IMR-90 (cell line): Measurements from ENCODE around the gene GKN1. TPM values are rescaled to one million over a fixed set of nuclear protein-coding genes. Genes with fewer than 3 reads are reported as not detected.

ENCODE experiments used
- ATAC-seq: fragments of 200-7000 bp; cut with Tn5 transposase; 2 replicates; pipeline ENCODE4 v1.9.1; 2020; ENCODE audit warnings: low read depth, mild to moderate bottlenecking, moderate library complexity
- BruUV-seq: library from RNA; stranded (reverse); fragments of 400-500 nt; replicated peaks from 2 replicates; lab custom pipeline; 2021; lab: Mats Ljungman, UMichigan
- CTCF ChIA-PET: fragments of 300-600 bp; formaldehyde crosslinking; extraction: SDS; loops from one replicate; lab custom pipeline; 2021; ENCODE audit warnings: antibody characterized with exemption; lab: Yijun Ruan, JAX
- POLR2A ChIA-PET: fragments of 300-600 bp; sonication (Branson Sonifier 250); formaldehyde crosslinking; loops from one replicate; lab custom pipeline; 2022; ENCODE audit warnings: antibody characterized with exemption; ENCODE audit not compliant: unreplicated experiment; lab: Charles Lee
- DNase-seq: peaks from one replicate; pipeline ENCODE4 v3.0.0; 2013
- H2AFZ ChIP-seq: replicated peaks from 2 replicates; pipeline ENCODE3; 2013; ENCODE audit warnings: low read length, mild to moderate bottlenecking; ENCODE audit not compliant: poor library complexity
- H2AK5ac ChIP-seq: 2 replicates; pipeline ENCODE4 v1.6.1; 2013; ENCODE audit warnings: low read depth, low read length, inconsistent platforms
- H2AK9ac ChIP-seq: replicated peaks from 2 replicates; pipeline ENCODE3; 2013; ENCODE audit warnings: mild to moderate bottlenecking, low read depth, low read length, moderate library complexity; ENCODE audit not compliant: poor library complexity
- H2BK120ac ChIP-seq: 2 replicates; pipeline ENCODE4 v1.6.1; 2013; ENCODE audit warnings: low read depth, low read length, inconsistent platforms
- H2BK15ac ChIP-seq: 3 replicates; pipeline ENCODE4 v1.6.1; 2013; ENCODE audit warnings: low read depth, low read length, inconsistent platforms
- H2BK20ac ChIP-seq: 2 replicates; pipeline ENCODE4 v1.6.1; 2013; ENCODE audit warnings: low read depth, mild to moderate bottlenecking, inconsistent platforms, low read length, moderate library complexity
- H2BK5ac ChIP-seq: 2 replicates; pipeline ENCODE4 v1.6.1; 2013; ENCODE audit warnings: mild to moderate bottlenecking, low read depth, low read length, inconsistent platforms; ENCODE audit not compliant: poor library complexity, severe bottlenecking
- H3K14ac ChIP-seq: replicated peaks from 2 replicates; pipeline ENCODE4 v1.6.1; 2013; ENCODE audit warnings: low read depth, low read length, inconsistent platforms
- H3K18ac ChIP-seq: 2 replicates; pipeline ENCODE4 v1.6.1; 2013; ENCODE audit warnings: low read depth, low read length, control low read depth
- H3K23ac ChIP-seq: 2 replicates; pipeline ENCODE4 v1.6.1; 2013; ENCODE audit warnings: low read depth, low read length, inconsistent platforms
- H3K27ac ChIP-seq: 2 replicates; pipeline ENCODE4 v1.5.1; 2013; ENCODE audit warnings: mild to moderate bottlenecking, control low read depth, low read length; ENCODE audit not compliant: insufficient read depth
- H3K27me3 ChIP-seq: 2 replicates; pipeline ENCODE4 v1.6.1; 2013; ENCODE audit warnings: low read length; ENCODE audit not compliant: control insufficient read depth, insufficient read depth
- H3K36me3 ChIP-seq: 2 replicates; pipeline ENCODE4 v1.6.1; 2013; ENCODE audit warnings: low read length, mixed read lengths; ENCODE audit not compliant: control insufficient read depth, insufficient read depth
- H3K4ac ChIP-seq: 2 replicates; pipeline ENCODE4 v1.6.1; 2013; ENCODE audit warnings: low read depth, low read length, inconsistent platforms
- H3K4me1 ChIP-seq: 2 replicates; pipeline ENCODE4 v1.6.1; 2013; ENCODE audit warnings: low read length, mixed read lengths; ENCODE audit not compliant: control insufficient read depth, insufficient read depth
- H3K4me2 ChIP-seq: 2 replicates; pipeline ENCODE4 v1.6.1; 2013; ENCODE audit warnings: low read depth, mild to moderate bottlenecking, control low read depth, low read length, moderate library complexity
- H3K4me3 ChIP-seq: 2 replicates; pipeline ENCODE4 v1.5.1; 2013; ENCODE audit warnings: low read depth, mild to moderate bottlenecking, control low read depth, low read length, moderate library complexity; ENCODE audit not compliant: insufficient read depth
- H3K56ac ChIP-seq: 2 replicates; pipeline ENCODE4 v1.6.1; 2013; ENCODE audit warnings: low read length, inconsistent platforms; ENCODE audit not compliant: insufficient read depth; ENCODE audit errors: extremely low read depth
- H3K79me1 ChIP-seq, 2 experiments: 2 replicates each; pipeline ENCODE4 v1.6.1; 2013; ENCODE audit warnings: low read length in 2 of 2, inconsistent platforms in 1 of 2, low read depth in 1 of 2
- H3K9ac ChIP-seq: 2 replicates; pipeline ENCODE4 v1.6.1; 2013; ENCODE audit warnings: low read depth, low read length, control low read depth
- H3K9me1 ChIP-seq: 2 replicates; pipeline ENCODE4 v1.6.1; 2013; ENCODE audit warnings: low read length, inconsistent platforms; ENCODE audit not compliant: insufficient read depth
- H3K9me3 ChIP-seq: 2 replicates; pipeline ENCODE4 v1.6.1; 2013; ENCODE audit warnings: low read length; ENCODE audit not compliant: control insufficient read depth, insufficient read depth
- H4K20me1 ChIP-seq: 2 replicates; pipeline ENCODE4 v1.6.1; 2013; ENCODE audit warnings: low read length, inconsistent platforms; ENCODE audit not compliant: insufficient read depth
- H4K5ac ChIP-seq: 2 replicates; pipeline ENCODE4 v1.6.1; 2013; ENCODE audit warnings: mild to moderate bottlenecking, low read depth, low read length, control low read depth
- H4K8ac ChIP-seq, 2 experiments: 2 replicates each; pipeline ENCODE4 v1.6.1; 2013; ENCODE audit warnings: low read depth in 2 of 2, low read length in 2 of 2, control low read depth in 1 of 2, inconsistent platforms in 1 of 2
- H4K91ac ChIP-seq: 2 replicates; pipeline ENCODE4 v1.6.1; 2013; ENCODE audit warnings: low read depth, low read length, inconsistent platforms; ENCODE audit not compliant: insufficient read depth
- BHLHE40 ChIP-seq: fragments of 150-350 bp; IDR thresholded peaks from 2 replicates; pipeline ENCODE4 v1.6.1; 2016; ENCODE audit warnings: mild to moderate bottlenecking, low read depth, low read length
- CEBPB ChIP-seq: IDR thresholded peaks from 2 replicates; pipeline ENCODE4 v1.6.1; 2012; ENCODE audit warnings: low read depth, low read length, improper control_type of control experiment
- CHD1 ChIP-seq: IDR thresholded peaks from 2 replicates; pipeline ENCODE4 v1.6.1; 2012; ENCODE audit warnings: low read depth, low read length, improper control_type of control experiment
- FOS ChIP-seq: fragments of 150-350 bp; IDR thresholded peaks from 2 replicates; pipeline ENCODE4 v1.6.1; 2016; ENCODE audit warnings: low read depth, low read length
- NFE2L2 ChIP-seq: fragments of 150-350 bp; IDR thresholded peaks from 2 replicates; pipeline ENCODE4 v1.6.1; 2016; ENCODE audit warnings: low read depth, mild to moderate bottlenecking, low read length
- POLR2A ChIP-seq: IDR thresholded peaks from 2 replicates; pipeline ENCODE4 v1.6.1; 2012; ENCODE audit warnings: mild to moderate bottlenecking, low read depth, low read length
- RAD21 ChIP-seq: IDR thresholded peaks from 2 replicates; pipeline ENCODE4 v1.6.1; 2012; ENCODE audit warnings: low read length, improper control_type of control experiment
- WGBS, 2 experiments: methylation state at CpG; one replicate each; pipeline versions ENCODE4 v1.1.5 to v1.1.7; 2013; ENCODE audit warnings: missing lambda C conversion rate in 2 of 2; ENCODE audit not compliant: insufficient read length in 1 of 2; ENCODE audit errors: extremely low coverage in 2 of 2; 5-methylcytosine and 5-hydroxymethylcytosine counted together
- dilution Hi-C: fragments of 300-500 bp; cut with HindIII; formaldehyde crosslinking; loops from one replicate; pipeline ENCODE4 v1.14.3; 2018; ENCODE audit warnings: low sequenced_read_pairs; ENCODE audit not compliant: unreplicated experiment
- in situ Hi-C: fragments of 300-500 bp; cut with MboI; formaldehyde crosslinking; loops from 3 replicates; pipeline ENCODE4 v1.14.3; 2019; ENCODE audit warnings: low sequenced_read_pairs, inconsistent platforms, mixed read lengths
- intact Hi-C: fragments of 100-400 bp; cut with micrococcal nuclease; formaldehyde crosslinking; loops from 2 replicates; pipeline ENCODE4 v1.10.0; 2022
- polyA plus RNA-seq, 3 experiments: library from polyadenylated mRNA; depleted of rRNA; stranded (reverse); fragments of >200 nt; gene quantifications; 2 replicates each; pipeline ENCODE4 v1.2.3, GENCODE V29; 2012; ENCODE audit warnings: low replicate concordance in 1 of 3
- total RNA-seq: library from RNA; depleted of rRNA; stranded (reverse); fragments of >200 nt; gene quantifications from 2 replicates; pipeline ENCODE4 v1.2.3, GENCODE V29; 2012

GKN1 gene
- total and polyA plus RNA-seq, 2 of the 4 experiments (the other 2 are of a cell fraction) = not detected

DNA sequence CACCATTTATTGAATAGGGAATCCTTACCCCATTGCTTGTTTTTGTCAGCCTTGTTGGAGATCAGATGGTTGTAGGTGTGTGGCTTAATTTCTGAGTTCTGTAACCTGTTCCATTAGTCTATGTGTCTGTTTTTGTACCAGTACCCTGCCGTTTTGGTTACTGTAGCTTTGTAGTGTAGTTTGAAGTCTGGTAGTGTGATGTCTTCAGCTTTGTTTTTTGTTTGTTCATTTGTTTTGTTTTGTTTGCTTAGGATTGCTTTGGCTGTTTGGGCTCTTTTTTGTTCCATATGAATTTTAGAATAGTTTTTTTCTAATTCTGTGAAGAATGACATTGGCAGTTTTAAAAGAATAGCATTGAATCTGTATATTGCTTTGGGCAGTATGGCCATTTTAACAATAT is 34.5 kb upstream of the GKN1 start:
- Histone ChIP-seq H2BK15ac (no peak overlapping the region), H3K36me3 (no peaks in the 10 kb centered on the region), H2BK5ac (no peak overlapping the region), H4K5ac (no peak overlapping the region), H3K18ac (no peak overlapping the region), H3K9me3 (0 out of 2 replicates have a peak, but pooled peaks cover 2% of the 10 kb centered on the region), H3K14ac (no peak overlapping the region), H2BK20ac (no peak overlapping the region), H2AK5ac (no peak overlapping the region), H4K91ac (no peak overlapping the region), H3K9ac (no peak overlapping the region), H2AFZ (no peak overlapping the region), H2AK9ac (no peak overlapping the region), H3K4me1 (peaks cover 26% of the 10 kb centered on the region), H3K56ac (no peak overlapping the region), H4K20me1 (no peaks in the 10 kb centered on the region), H3K4me2 (no peak overlapping the region), H3K4me3 (no peak overlapping the region), H2BK120ac (no peak overlapping the region), H3K23ac (no peak overlapping the region), H3K9me1 (peaks cover 22% of the 10 kb centered on the region), H3K27ac (no peak overlapping the region), H4K8ac (no peak overlapping the region), H3K79me1 (no peaks in the 10 kb centered on the region), H3K27me3 (no peaks in the 10 kb centered on the region), H3K4ac (no peak overlapping the region)
- intact Hi-C loops = no loop called here
- no peak for TF ChIP-seq POLR2A
- TF ChIP-seq CHD1 = no peak
- no peak for TF ChIP-seq FOS
- TF ChIP-seq BHLHE40 = no peak
- TF ChIP-seq NFE2L2 = no peak
- TF ChIP-seq CEBPB = no peak
- no peak for TF ChIP-seq RAD21
- in situ Hi-C loops = no loop called here
- ChIA-PET CTCF (no interaction called here), POLR2A (no interaction called here)
- no CpG with 5 or more reads among the region's 1 CpG for WGBS, 2 experiments
- dilution Hi-C loops = no loop called here
- BruUV-seq = no TSS peak
- DNase-seq (no peak), ATAC-seq (no peak)
